Astrocyte of the spinal cord (primary cell): ENCODE measurements around the gene CENPB.

Experiments used
- DNase-seq: peaks from one replicate; pipeline ENCODE4 v3.0.0; 2011; ENCODE audit warnings: low read depth, low spot score
- H3K4me3 ChIP-seq: 2 replicates; pipeline ENCODE4 v1.5.1; 2011; ENCODE audit warnings: low read depth, mild to moderate bottlenecking, low read length, moderate library complexity
- in situ Hi-C: cut with HindIII; loops from 2 replicates; pipeline ENCODE4 v1.10.0; 2017; ENCODE audit warnings: low sequenced_read_pairs
- TF ChIP-seq, protein P1 (sequence below): IDR thresholded peaks from 2 replicates; pipeline ENCODE4 v1.5.1; 2012; ENCODE audit warnings: low read depth, mild to moderate bottlenecking, low read length, inconsistent platforms

The CENPB gene

DNA sequence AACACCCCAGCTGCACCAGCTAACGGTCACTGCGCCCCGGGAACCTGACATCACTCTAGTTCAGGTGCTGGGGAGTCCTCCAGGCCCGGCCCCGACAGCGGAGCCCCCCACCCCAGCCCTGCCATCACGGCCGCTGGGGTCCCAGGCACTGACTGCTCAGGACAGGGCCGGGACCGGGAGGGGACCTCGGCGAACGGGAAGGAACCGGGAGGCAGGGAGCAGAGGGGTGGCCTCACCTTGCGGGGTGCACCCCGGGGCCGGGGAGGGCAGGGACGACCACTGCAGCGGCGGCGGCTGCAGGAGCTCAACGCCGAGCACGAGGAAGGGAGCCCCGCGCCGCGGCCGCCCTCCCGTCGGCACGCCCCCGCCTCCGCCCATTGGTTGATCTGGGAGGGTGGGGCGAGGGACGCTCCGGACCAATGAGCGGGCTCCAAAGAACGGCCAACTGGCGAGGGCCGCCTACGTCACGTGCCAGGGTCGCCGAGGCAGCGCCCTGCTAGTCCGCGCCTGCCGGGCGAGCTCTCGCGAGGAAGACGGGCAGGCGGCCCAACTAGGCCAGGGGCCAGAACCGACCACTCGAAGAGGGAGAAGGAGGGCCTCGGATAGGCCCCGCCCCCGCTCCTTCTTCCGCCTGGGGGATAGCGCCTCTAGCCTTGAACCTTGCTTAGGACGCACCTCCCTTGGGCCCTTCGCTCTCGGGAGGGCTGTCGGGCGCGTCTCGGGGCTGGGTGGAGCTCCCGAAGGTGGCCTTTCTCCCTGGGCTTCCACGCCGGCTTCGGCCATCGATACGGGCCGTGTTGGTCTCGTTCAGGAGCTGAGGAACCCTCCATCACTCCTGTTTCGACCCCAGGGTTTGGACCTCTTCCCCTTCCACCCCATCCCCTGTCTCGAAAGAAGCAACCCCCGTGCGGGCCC lies 18.9 kb downstream of the CENPB start, which contains the start of gene ADISSP:
Gene ADISSP, minus strand, starts transcription at position 327 of the 915 bp plus-strand sequence. CDS start 7,653 bp downstream, outside the sequence.
- peak within 1 kb of the TSS; percentile 74 for H3K4me3 ChIP-seq
- in situ Hi-C loops = no loop called here
- TF ChIP-seq, protein P1, sequence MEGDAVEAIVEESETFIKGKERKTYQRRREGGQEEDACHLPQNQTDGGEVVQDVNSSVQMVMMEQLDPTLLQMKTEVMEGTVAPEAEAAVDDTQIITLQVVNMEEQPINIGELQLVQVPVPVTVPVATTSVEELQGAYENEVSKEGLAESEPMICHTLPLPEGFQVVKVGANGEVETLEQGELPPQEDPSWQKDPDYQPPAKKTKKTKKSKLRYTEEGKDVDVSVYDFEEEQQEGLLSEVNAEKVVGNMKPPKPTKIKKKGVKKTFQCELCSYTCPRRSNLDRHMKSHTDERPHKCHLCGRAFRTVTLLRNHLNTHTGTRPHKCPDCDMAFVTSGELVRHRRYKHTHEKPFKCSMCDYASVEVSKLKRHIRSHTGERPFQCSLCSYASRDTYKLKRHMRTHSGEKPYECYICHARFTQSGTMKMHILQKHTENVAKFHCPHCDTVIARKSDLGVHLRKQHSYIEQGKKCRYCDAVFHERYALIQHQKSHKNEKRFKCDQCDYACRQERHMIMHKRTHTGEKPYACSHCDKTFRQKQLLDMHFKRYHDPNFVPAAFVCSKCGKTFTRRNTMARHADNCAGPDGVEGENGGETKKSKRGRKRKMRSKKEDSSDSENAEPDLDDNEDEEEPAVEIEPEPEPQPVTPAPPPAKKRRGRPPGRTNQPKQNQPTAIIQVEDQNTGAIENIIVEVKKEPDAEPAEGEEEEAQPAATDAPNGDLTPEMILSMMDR = no peak
- peak; percentile 98 for DNase-seq

DNA sequence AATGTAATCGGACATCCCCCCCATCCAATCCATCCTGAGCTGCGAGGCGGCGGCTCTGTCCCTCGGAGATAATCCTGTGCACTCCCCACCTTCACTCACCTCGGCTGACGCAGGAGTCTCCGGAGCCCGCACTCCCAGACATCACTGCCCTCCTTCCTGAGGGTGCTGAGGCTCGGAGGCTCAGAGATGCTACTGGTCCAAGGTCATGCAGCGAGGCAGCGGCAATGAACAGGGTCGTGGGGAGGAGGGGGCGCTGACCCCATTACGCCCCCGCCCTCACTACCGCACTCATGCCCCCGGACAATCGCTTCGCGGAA lies 19.5 kb downstream of the CENPB start:
- DNase-seq = no peak
- peak overlapping the region; percentile 69 for H3K4me3 ChIP-seq
- TF ChIP-seq, protein P1 = no peak
- in situ Hi-C loops = no loop called here

DNA sequence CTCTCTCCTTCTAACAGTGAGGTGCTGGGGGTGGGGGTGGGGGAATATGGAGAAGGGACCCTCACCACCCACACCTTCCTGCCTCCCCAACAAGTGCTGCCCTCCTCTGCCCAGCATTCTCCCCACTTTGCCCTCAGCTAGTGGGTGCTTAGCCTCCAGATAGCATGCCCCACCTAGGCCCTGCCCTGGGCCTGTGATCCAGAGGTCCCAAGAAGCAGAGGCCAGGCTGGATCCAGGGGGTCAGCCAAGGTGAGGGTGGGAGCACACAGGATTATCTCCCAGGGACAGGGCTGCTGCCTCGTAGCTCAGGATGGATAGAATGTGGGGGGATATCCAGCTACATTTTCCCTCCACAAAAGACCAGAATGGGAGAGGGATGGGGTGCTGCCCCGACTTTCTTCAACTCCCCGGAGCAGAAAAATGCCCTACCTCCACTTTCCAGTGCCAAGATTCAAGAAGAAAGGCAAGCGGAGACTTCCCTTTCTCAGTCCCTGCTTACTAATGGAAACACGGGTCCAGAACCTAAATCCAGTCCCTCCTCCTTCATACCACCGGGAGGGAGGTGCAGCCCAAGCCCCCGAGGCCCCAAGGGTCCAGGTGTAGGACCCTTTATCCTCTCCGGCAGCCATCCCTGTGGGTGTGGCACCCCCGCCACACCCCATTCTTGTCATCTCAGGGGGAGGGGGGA lies 20.0 kb downstream of the CENPB start:
- in situ Hi-C loops = no loop called here

DNA sequence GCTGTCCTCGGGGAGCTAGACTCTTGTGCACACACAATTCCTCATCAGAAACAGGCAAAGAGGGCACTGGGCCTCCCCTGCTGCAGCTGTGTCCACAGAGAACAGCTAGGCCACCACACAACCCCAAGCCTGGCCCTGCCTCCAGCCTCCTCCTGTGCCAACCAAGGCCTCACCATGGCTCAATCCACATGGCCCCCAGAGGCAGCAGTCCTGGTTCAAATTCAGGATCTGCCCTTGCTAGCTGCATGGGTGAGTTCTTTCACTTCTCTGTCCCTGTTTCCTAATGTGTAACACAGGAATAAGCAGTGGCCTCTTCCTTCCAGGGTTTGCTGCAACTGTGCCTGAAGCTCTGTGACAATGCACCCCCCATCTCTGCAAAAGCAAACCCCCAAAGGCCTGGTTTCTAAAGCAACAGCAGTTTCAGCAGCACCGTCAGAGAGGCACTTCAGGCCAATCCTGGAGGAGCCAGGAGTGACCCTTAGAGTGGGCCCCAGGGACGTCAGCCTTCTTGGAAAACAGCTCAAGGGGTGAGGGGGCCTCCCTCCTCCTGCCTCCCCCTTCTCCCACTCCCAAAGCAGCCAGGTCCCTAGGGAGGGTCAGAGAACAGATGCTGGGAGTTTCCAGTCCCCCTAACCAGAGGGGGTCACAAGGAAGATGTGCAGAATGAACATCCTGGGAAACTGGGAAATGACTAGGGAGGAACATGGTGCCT lies 21.2 kb downstream of the CENPB start:
- no peak for DNase-seq
- in situ Hi-C loops = no loop called here
- H3K4me3 ChIP-seq = no peak overlapping the region
- TF ChIP-seq, protein P1 = no peak

More for the DNA sequence above, 20.0 kb downstream of the CENPB start:
- peak overlapping the region; percentile 69 for H3K4me3 ChIP-seq
- no peak for DNase-seq
- TF ChIP-seq, protein P1 = no peak

DNA sequence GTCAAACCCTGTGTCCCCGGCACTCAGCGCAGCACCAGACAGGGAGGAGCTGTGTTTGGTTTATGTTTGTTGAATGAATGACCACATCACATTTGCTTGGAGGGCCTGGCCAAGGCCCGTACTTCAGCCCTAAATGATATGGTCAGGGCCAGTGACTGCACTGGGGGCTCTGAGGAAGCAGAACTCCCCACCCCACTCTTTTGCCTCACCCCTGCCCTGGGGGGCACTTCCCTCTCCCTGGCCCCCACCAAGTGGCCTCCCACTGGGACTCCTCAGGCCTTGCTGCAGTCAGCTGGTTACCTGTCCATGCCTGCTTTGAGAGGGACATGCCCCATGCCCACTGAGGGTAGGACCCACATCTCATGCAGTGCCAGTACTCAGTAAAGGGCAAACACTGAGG lies 21.9 kb downstream of the CENPB start:
- in situ Hi-C loops = no loop called here

More for the DNA sequence above, 21.9 kb downstream of the CENPB start:
- no peak overlapping the region for H3K4me3 ChIP-seq
- TF ChIP-seq, protein P1 = no peak
- DNase-seq = no peak
